Medulla oblongata (tissue), 1 donor: ENCODE results near the gene GCNT4.

Source experiments
- DNase-seq: peaks from one replicate; pipeline ENCODE4 v3.0.0-alpha.2; 2015; ENCODE audit errors: extremely low spot score

The GCNT4 gene

GRCh38 chr5:75018805-75019587 lies 33.4 kb downstream of the GCNT4 start:
- DNase-seq: no peak

- DNase-seq: no peak
Measured at GRCh38 chr5:75017971-75018370, 34.4 kb downstream of the GCNT4 start.

GRCh38 chr5:75016896-75017295 lies 35.5 kb downstream of the GCNT4 start:
- no peak for DNase-seq

DNA sequence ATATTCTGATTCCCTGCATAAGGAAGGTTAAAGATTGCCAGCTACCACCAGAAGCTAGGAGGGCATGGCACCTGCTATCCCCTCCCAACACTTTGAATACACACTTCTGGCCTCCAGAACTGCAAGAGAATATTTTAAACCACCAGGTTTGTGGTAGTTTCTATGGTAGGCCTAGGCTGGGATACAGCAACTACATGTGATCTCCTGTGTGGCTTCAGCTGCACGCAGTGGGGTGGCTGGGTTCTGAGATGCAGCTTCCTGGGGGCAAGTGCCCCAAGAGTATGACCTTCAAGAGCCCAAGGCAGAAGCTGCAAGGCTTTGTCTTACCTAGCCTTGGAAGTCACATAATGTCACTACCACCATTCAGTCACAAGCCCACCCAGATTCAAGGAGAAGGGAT lies 39.6 kb downstream of the GCNT4 start:
- no peak for DNase-seq

DNA sequence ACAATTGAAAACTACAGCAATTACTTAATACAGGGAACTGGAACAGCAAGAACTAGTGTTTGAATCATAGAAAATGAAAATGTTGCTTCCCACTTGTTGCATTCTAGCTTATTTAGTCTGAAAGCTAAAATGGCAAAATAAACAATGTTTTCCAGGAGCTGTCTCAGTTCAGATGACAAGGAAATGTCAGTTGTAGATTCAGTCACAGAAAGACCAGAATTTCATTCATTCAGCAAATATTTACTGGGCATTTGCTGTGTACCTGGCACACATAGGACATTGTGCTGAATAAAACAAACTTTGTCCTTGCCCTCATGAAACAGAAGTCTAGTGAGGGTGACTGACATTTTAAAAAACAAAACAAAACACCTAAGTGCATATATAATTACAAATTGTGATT lies 41.5 kb downstream of the GCNT4 start:
- DNase-seq: no peak

DNA sequence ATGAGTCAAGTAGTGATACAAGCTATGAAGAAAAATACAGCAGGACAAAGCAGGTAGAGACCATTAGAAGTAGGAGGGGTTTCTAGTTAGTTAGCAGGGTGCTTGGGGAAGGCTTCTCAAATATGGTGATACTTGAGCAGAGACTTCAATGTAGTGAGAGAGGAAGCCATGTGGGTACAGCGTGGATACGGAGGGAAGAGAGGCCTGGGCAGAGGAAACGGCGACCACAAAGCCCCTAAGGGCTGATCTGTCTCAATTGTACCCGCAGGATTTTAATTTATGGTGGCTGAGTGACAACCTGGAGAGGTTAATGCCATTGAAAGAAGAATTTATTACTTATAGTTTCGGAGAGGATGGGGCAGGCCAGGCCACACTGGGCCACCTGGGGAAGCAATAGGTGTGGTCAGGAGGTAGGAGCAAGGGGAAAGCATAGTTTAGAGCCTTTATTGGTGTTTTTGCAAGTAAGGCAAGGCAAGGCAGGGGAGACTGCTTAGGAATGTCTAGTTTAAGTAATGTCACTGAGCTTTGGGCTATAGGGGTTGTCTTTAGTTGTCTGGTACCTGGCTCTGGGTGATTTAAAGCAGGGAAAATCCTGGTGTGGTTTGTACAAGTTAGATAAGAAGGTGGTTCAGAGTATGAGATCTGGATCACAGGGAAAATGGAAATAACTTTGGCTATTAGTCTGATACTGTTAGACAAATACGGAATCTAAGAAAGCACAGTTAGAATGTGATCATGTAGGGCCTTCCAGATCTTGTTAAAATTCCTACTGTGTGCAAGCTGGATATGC lies 42.6 kb downstream of the GCNT4 start:
- no peak for DNase-seq

DNA sequence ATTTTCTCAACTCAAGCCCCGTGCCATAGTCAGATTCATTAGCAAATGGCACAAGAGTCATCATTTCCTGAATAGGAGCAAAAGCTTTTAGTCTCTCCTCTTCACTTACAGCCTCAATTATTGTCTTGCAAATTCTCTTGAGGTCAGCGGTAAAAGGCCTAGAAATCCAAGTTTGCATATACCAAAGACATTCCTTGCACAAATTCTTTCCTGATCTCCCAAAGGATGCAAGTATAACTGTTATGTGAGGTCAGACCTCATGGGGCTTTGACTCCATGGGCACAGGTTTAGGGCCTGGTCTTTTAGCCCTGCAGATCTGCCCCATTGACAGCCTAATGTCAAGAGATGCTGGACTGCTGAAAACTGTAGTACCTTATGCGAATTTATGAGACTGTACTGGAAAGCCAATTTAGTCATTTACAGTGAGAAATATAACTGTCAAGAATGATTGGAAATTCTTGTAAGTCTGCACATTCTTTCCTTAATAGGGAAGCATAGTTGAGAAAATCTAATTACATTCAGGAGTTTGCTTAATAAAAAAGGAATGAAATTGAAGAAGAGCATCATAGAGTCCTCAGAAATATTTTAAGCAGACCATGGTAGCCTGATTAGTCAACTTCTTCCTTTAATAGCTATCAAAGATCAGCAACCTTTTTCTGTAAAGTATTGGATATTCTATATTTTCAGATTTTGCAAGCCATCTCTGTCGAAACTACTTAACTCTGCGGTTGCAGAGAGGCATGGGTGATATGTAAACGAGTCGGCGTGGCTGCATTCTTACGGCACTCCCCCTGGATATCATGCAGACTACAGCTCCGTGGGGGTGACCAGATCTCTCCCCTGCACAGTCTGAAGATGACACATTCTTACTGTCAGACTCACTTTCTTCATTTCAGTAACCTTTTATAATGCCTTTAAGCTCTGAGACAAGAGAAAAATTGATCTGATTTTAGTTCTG lies 45.2 kb downstream of the GCNT4 start:
- DNase-seq: no peak

- no peak for DNase-seq
Measured at GRCh38 chr5:75005561-75005960, 46.8 kb downstream of the GCNT4 start.
